Stimulated activated naive CD8-positive, alpha-beta T cell treated with anti-CD3 and anti-CD28 coated beads, Interleukin-15, Interleukin-2, amounts not matched to agents 100 ng/mL and 50 ng/mL, for 24 hours (primary cell): ENCODE results near the gene C6orf136.
"Not testable (repeated sequence)": the region's sequence is repeated elsewhere in the genome, so short reads cannot be mapped to it uniquely, and the experiment has no call there.

Experiments
- H3K27ac Mint-ChIP-seq: one replicate; pipeline ENCODE4 v1.8.0; 2021; ENCODE audit warnings: mild to moderate bottlenecking, mixed read lengths
- H3K27me3 Mint-ChIP-seq: one replicate; pipeline ENCODE4 v1.8.0; 2021; ENCODE audit warnings: mixed read lengths
- H3K36me3 Mint-ChIP-seq: one replicate; pipeline ENCODE4 v1.8.0; 2021; ENCODE audit warnings: low read depth, mixed read lengths
- H3K4me1 Mint-ChIP-seq: one replicate; pipeline ENCODE4 v1.8.0; 2021; ENCODE audit warnings: low read depth, mixed read lengths
- H3K4me3 Mint-ChIP-seq: one replicate; pipeline ENCODE4 v1.8.0; 2021; ENCODE audit warnings: mild to moderate bottlenecking, mixed read lengths
- H3K9me3 Mint-ChIP-seq: one replicate; pipeline ENCODE4 v1.8.0; 2021; ENCODE audit warnings: mixed read lengths

Gene C6orf136

DNA sequence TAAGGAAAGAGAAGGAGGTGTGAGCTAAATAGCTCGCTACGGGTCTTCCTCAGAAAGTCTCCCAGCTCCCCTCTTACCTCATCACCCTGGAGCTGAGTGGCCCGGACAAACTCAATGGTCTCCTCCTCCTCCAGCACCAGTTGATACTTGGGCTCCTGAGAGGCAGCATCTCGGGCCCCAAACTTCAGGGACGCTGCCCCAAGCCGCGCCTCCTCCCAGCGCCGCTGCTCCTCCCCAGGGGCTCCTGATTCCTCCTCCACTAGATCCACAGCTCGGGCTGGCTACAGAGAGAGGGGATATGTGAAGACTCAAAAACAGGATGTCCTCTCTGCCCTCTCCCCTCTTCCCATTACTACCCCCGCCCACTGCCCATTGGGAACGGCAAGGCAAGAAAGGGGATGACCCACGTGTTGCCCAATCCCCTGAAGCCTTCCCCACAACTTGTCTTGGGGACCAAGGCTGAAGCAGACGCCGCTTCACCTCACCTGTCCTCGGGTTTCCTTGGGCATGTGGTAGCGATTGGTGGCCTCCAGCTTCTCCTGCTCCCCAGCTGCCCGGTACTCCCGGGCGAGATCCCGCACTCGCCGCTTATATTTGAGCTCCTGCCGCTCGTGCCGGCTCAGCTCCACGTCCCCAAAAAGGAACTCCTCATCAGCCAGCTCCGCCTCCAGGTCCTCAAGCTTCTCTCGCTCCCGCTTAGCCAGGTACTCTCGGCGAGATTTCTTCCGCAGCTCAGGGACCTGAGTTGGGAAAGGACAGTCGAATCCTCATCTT, 18.2 kb downstream of the C6orf136 start:
- Mint-ChIP-seq H3K27me3 (no peaks in the 10 kb centered on the region), H3K36me3 (peaks cover 58% of the 10 kb centered on the region), H3K4me1 (peaks cover 15% of the 10 kb centered on the region), H3K4me3 (no peak overlapping the region), H3K27ac (no peak overlapping the region), H3K9me3 (no peaks in the 10 kb centered on the region)

DNA sequence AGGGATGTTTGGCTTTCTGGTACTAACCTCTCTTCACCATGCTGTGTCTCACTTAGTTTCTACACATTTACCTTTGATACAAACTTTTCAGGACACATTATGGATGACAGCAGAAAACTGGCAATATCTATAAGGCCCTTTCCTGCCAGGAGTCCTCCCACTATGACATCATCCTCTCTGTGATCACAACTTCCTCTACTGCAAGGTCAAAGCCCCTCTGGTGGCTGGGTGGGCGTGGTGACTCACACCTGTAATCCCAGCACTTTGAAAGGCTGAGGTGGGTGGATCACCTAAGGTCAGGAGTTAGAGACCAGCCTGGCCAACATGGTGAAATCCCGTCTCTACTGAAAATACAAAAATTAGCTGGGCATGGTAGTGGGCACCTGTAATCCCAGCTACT, 19.4 kb downstream of the C6orf136 start:
- H3K9me3 Mint-ChIP-seq, H3K27me3 Mint-ChIP-seq, H3K4me3 Mint-ChIP-seq: not testable (repeated sequence)
- Mint-ChIP-seq H3K4me1 (peaks cover 22% of the 10 kb centered on the region), H3K27ac (peak overlapping the region; percentile 66), H3K36me3 (peaks cover 64% of the 10 kb centered on the region)

DNA sequence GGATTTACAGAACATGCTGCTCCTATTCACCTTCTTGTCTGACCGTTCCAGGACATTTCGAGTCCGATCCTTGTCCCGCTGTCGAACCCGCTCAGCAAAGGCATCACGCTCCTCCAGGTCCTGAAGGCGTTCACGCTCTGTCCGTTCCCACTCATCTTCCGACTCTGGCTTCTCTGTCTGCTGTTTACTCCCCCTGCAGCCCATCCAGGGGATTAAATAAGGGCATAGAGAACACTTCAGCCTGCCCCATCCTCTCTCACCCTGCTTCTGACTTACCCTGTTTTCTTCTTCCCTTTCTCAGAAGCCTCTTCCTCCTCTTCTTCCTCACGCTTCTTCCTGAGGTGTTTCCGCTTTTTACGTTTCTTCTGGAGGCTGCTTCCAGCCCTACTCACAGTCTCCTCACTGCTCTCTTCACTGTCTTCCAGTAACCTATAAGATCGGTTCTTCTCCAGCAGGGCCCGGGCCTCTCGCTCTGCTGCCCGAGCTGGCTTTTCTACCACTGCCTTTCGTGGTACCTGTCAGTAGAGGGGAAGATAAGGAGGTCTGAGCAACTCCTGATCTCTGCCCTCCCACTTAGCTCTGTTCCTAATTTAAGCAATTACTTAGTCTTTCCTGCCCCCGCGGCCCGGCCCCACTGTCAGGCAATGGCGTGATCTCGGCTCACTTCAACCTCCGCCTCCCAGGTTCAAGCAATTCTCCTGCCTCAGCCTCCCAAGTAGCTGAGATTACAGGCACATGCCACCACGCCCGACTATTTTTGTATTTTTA, 24.0 kb downstream of the C6orf136 start:
- peaks cover 31% of the 10 kb centered on the region for H3K4me1 Mint-ChIP-seq
- H3K27me3 Mint-ChIP-seq = no peaks in the 10 kb centered on the region
- peak overlapping the region; percentile 94 for H3K4me3 Mint-ChIP-seq
- peak overlapping the region; percentile 39 for H3K27ac Mint-ChIP-seq
- peaks cover 36% of the 10 kb centered on the region for H3K36me3 Mint-ChIP-seq
- no peaks in the 10 kb centered on the region for H3K9me3 Mint-ChIP-seq

DNA sequence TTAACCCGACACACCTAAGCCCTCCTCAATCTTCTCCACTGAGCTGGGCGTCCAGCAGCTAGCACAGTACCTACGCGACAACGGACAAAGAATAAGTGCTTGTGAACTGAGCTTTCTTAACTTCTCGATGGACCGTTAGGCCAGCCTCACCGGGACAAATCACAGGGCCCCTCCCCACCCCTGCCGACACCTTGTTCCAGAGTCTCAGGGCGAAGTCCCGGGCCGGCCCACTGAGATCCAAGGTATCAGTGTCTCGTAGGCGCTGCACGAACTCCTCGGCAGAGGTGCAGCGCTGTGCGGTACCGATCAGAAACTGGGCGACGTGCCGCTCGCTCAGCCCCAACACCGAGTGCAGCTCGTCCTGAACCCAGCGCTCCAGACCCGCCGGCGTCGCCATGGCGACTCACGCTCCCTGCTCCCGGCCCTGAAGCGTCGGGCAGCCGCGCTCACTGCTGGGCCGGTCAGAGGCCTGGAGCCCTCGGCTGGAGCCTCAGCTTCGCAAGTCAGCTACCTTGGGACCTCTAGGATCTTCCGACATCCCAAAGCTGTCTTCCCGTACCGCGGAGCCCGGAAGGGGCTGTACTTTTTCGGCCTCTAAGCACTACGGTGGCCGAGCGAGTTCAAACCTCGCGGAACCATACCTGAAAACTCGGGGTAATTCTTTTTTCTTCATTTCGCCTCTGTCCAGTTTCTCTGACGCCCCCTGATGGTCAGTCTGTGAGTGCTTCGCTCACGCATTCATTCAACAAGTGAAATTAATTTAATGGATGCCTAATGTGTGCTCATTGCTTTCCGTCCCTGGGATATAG, 25.7 kb downstream of the C6orf136 start, which contains the start of gene DHX16:
DHX16 (minus strand) TSS at position 562 of the 809 bp plus-strand sequence; CDS start at position 397, 165 bp downstream.
- Mint-ChIP-seq H3K9me3 (no peaks in the 10 kb centered on the region), H3K36me3 (peaks cover 37% of the 10 kb centered on the region), H3K4me1 (peaks cover 18% of the 10 kb centered on the region)

DNA sequence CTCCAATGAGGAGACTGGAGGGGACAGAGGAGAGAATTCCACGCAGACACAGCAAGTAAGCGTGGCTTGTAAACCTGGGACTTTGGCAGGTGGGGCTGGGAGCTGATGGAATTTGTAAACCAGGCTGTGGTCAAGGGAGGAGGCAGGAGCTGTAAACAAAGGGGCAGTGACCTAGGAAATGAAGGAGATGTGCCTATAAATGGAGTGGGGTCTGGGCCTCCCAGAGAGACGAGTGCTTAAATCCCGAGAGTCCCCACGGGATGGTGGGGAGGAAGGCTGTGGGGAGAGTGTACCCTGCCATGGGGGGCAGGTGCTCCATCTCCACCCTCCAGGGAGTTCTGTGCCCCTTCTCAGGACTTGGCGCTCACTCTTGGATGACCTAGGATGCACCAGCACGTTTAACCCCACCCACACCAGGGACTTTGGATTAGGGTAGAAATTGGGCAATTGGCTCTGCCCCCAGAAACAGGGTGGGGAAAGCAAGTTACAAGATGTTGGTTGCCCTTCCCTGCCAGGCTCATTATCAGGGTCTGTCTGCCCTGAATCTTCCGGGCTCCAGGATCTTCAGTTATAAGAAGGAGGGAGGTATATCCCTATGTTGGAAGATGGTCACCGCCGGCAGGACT, 29.8 kb downstream of the C6orf136 start:
- H3K4me1 Mint-ChIP-seq = peaks cover 34% of the 10 kb centered on the region
- H3K4me3 Mint-ChIP-seq = no peak overlapping the region
- H3K27ac Mint-ChIP-seq = no peak overlapping the region
- no peaks in the 10 kb centered on the region for H3K27me3 Mint-ChIP-seq
- no peaks in the 10 kb centered on the region for H3K9me3 Mint-ChIP-seq
- H3K36me3 Mint-ChIP-seq = peaks cover 53% of the 10 kb centered on the region

More for the DNA sequence above, 25.7 kb downstream of the C6orf136 start, which contains the start of gene DHX16:
- H3K27ac Mint-ChIP-seq = peak within 1 kb of the TSS; percentile 93
- H3K4me3 Mint-ChIP-seq = peak within 1 kb of the TSS; percentile 94
- no peaks in the 10 kb centered on the region for H3K27me3 Mint-ChIP-seq

DNA sequence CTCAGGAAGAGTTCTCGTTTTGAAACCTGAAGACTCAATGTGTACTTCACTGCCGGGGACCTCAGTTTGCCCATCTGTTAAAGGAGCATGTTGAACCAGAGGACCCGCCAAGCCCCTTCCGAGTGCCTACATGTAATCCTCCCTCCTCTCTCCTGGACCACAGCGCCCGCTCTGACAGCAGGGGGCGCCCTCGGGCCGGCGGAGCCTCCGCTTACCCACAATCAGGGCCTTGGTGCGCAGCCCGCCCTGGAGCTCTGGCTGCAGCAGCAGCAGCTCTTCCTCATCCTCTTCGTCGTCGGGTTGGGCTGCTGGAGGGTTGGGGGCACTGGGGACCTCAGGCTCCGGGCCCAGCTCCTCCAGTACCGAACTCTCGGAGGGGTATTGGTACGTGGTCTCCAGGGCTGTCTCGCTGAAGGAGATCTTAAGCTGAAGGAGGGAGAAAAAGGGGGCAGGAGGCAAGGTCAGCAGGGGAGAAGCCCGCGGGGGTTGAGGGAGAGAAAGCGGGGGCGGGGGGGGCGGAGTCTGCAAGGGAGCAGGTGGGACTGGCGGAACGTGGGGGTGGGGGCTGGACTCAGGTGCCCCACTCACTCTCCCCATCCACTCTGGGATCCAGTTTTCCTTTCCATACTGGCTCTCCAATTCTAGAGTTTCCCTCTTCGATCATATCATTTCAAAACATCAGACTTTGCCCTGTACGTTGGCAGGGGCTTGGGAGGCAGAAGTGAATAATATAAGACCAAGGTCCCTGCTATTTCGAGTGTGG, 32.2 kb downstream of the C6orf136 start:
- H3K9me3 Mint-ChIP-seq = no peaks in the 10 kb centered on the region
- peaks cover 33% of the 10 kb centered on the region for H3K4me1 Mint-ChIP-seq
- H3K4me3 Mint-ChIP-seq = peak overlapping the region; percentile 97
- peak overlapping the region; percentile 95 for H3K27ac Mint-ChIP-seq
- no peaks in the 10 kb centered on the region for H3K27me3 Mint-ChIP-seq
- peaks cover 75% of the 10 kb centered on the region for H3K36me3 Mint-ChIP-seq

DNA sequence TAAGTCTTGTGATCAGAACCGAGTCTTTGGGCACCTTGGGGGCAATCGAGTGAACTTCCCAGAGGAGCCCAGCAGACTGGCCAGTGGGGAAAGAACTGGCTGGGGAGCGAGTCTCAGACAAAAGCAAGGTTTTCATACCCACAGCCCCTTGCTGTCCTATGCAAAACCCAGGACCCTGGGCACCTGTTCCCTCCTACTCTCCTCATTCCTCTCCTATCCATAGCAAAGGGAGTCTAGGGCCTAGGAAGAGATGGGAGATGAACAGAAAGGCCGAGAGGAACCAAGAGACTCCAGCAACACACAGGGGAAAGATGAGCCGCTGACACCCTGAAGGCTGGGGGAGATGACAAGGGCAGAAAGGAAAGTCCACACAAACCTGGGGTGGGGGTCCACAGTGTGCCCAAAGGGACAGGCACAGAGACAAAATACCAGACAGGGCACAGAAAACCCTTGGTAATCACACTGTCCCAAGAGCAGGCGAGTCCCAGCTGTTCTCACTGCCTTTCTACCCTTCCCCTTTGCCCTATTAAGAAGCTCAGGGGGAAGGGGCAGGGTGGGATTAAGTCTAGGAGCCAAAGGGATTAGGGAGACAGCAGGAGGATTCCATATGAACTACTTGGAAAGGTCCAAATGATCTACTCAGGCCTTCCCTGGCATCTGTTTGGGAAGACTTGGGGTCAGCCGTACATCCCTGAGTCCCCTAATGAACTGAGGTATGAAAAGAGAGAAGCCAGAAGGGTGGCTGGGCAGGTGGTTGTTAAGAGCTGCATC, 33.0 kb downstream of the C6orf136 start:
- peaks cover 81% of the 10 kb centered on the region for H3K36me3 Mint-ChIP-seq
- no peaks in the 10 kb centered on the region for H3K9me3 Mint-ChIP-seq
- H3K27ac Mint-ChIP-seq = peak overlapping the region; percentile 95
- H3K4me3 Mint-ChIP-seq = peak overlapping the region; percentile 97
- no peaks in the 10 kb centered on the region for H3K27me3 Mint-ChIP-seq
- peaks cover 33% of the 10 kb centered on the region for H3K4me1 Mint-ChIP-seq

DNA sequence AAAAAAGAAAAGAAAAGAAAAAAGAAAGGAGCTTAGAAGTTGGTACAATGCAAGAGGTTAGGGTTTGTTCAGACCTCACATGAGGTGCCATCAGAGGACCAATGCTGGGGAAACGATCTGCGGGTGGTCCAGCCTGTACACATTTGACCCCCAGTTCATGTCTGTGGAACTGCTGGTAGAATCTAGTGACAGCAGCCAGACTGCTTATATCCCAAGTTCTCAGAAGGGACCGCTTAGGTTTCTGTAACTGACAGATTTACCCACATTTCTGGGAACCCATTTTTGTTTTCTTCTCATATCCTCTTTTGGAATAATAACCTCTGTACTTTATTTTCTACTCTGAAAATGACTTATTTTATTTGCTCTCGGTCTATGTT, 34.8 kb downstream of the C6orf136 start:
- Mint-ChIP-seq H3K27me3 (no peaks in the 10 kb centered on the region), H3K4me1 (peaks cover 33% of the 10 kb centered on the region), H3K4me3 (peak overlapping the region; percentile 97), H3K27ac (peak overlapping the region; percentile 95), H3K9me3 (no peaks in the 10 kb centered on the region), H3K36me3 (peaks cover 78% of the 10 kb centered on the region)

DNA sequence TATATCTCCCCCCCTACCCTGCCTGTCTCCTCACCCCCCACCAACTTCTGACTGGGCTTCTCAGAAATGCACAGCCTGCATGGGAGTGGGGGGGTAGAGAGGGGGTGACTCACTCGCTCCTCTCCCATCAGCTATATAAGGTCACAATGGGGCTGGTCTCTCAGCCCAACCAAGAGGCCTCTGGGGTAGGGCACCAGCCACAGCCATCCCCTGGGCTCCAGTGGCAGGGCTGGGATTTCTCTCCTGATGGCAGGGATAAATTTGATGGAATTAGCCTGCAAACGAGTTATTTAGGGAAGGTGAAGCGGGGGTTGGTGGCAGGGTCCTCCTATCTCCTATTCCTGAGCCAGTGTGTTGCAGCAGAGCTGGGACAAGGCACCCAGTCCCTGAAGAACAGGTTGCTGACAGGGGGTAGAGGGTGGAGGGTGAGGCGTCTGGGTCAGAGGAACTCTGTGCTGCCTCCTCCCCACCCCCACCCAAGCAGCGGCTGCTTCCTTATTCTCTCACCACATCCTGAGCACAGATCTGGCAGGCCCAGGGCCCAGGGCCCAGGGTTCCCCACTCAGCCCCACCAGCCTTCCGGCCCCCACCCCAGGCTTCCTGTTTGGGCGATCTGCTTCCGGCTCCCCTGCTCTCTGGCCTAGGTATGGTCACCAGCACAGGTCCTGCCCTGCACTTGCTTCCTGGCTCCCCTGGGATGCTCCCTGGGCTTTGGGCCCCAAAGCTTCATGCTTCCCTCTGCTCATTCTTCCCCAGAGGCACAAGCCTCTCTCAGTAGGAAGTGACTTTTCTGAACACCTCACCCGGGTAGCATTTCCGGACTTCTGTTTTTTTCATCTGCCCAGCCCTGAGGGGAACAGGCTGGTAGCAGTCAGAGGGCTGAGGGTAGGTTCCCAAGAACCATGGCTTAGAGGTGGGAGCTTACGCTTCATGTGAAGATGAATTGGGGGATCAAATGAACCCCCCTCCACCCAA, 35.5 kb downstream of the C6orf136 start:
- no peaks in the 10 kb centered on the region for H3K27me3 Mint-ChIP-seq
- peak overlapping the region; percentile 97 for H3K4me3 Mint-ChIP-seq
- H3K9me3 Mint-ChIP-seq = no peaks in the 10 kb centered on the region
- peaks cover 72% of the 10 kb centered on the region for H3K36me3 Mint-ChIP-seq
- H3K4me1 Mint-ChIP-seq = peaks cover 33% of the 10 kb centered on the region
- H3K27ac Mint-ChIP-seq = peak overlapping the region; percentile 95

DNA sequence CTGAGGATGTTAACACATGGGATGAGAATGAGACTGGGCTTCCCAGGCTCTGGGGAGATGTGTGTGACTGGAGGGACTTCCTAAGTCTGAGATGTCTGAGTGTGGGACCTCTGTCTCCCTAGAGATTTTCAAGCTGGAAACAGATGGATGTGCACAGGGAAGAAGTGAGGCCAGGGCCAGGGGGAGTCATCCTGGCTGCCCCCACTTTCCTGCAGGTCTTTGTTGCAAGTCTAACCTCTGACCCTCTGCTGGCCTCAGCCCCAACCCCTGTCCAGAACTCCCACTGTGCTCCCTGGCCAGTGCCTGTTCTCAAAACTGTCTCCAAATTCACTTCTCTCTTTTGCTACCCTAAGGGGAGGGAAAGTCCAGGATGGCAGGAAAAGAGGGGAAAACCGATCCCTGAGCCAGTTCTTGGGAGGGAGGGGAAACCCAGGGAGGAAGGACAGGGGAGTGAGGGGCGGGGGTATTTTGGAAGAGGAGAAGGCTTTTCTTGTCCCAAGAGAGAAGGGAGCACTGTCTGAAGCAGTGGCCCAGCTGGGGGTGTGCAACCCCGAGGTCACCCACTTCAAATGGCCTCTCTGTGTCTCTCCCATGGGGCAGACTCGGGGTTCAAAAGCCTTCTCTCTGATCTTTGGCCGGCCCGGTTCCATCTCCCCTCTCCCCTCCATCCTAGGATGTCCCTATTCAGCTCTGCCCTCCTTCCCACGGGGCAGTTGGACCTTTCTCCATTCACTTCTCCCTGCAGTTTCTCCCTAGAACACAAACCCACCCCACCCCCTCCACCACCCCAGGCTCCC, 36.4 kb downstream of the C6orf136 start:
- Mint-ChIP-seq H3K4me1 (peaks cover 43% of the 10 kb centered on the region), H3K9me3 (no peaks in the 10 kb centered on the region), H3K27me3 (no peaks in the 10 kb centered on the region), H3K27ac (peak overlapping the region; percentile 95), H3K4me3 (peak overlapping the region; percentile 97), H3K36me3 (peaks cover 66% of the 10 kb centered on the region)

DNA sequence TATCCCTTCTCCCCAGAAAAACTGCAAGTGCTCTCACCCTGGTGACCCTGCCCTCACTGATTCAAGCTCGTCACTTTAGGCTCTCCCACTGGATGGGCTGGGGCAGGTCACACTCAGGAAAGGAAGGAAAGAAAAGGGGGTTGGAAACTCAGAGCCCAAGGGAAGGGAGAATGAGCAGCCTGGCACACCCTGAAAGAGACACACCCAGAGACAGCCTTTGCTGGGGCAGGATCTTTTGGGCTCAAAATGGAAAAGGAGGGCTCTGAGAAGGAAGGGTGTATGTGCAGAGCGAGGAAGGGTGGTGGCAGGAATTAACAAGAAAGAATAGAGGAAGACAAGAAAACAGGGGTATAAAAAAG, 37.0 kb downstream of the C6orf136 start:
- H3K9me3 Mint-ChIP-seq = no peaks in the 10 kb centered on the region
- H3K4me1 Mint-ChIP-seq = peaks cover 44% of the 10 kb centered on the region
- peak overlapping the region; percentile 97 for H3K4me3 Mint-ChIP-seq
- peak overlapping the region; percentile 95 for H3K27ac Mint-ChIP-seq
- no peaks in the 10 kb centered on the region for H3K27me3 Mint-ChIP-seq
- peaks cover 62% of the 10 kb centered on the region for H3K36me3 Mint-ChIP-seq
